HuH-7 (cell line): ENCODE measurements around the gene CATSPERD.
"Not testable (repeated sequence)": the region's sequence is repeated elsewhere in the genome, so short reads cannot be mapped to it uniquely, and the experiment has no call there.

Experiments used
- DNase-seq: peaks from one replicate; pipeline ENCODE4 v3.0.0; 2011; ENCODE audit warnings: low spot score

CATSPERD gene

DNA sequence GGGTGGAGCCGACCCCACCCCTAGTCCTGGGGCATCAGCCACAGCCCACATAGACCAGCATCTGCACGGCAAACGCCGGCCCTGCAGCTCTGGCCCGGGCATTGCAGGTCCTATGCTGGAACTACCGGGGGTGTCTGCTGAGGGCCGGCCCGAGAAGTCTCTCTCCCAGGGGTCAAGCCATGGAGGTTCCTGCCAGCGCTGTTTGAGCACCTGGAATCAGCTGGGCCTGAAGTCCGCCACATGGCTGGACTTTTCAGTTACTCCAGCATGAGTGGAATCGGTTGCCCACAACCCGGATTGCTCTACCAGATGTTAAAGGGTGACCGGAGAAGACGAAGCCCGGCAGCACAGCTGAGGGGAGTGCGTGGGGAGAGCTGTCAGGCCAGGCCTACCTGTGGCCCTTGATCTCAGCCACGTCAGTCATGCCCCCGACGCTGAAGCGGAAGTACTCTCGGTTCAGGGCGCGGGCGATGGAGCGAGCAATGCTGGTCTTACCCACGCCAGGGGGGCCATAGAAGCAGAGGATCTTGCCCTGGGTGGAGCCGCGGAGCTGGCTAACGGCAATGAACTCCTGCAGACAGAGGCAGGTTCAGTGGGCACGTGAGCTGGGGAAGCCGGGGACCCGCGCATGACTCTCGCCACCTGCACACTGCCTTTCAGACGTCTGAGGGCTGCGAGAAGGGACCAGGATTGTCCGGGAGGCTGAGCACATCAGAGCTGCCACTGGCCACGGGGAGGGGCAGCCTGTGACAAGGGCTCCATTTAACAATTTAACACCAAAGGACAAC is 21.6 kb upstream of the CATSPERD start:
- DNase-seq, result no peak

DNA sequence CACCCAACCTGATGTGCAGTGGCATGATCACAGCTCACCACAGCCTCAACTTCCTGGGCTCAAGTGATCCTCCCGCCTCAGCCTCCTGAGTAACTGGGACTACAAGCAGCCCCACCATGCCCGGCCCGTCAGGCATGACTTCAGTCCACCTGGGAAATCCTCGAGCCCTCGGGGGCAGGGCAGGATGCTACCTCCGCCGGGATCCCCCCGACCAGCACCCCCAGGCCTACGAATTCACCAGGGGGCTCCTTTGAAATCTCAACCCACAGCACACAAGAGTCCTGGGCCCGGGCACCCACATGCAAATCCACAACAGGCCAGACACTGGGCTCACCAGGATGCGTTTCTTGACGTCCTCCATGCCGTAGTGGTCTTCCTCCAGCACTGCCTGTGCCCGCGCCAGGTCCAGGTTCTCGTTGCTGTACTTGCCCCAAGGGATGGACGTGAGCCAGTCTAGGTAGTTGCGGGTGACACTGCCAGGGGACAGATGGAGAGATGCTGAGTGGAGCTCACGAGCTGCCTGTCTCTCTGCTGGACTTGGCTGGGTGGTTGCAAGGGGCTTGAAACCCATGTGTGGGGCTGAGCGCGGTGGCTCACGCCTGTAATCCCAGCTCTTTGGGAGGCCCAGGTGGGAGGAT is 19.9 kb upstream of the CATSPERD start:
- no peak for DNase-seq

DNA sequence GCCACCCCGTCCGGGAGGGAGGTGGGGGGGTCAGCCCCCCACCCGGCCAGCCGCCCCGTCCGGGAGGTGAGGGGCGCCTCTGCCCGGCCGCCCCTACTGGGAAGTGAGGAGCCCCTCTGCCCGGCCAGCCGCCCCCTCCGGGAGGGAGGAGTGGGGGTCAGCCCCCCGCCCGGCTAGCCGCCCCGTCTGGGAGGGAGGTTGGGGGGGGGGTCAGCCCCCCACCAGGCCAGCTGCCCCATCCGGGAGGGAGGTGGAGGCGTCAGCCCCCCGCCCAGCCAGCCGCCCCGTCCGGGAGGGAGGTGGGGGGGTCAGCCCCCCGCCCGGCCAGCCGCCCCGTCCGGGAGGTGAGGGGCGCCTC is 18.4 kb upstream of the CATSPERD start:
- not testable (repeated sequence) for DNase-seq

DNA sequence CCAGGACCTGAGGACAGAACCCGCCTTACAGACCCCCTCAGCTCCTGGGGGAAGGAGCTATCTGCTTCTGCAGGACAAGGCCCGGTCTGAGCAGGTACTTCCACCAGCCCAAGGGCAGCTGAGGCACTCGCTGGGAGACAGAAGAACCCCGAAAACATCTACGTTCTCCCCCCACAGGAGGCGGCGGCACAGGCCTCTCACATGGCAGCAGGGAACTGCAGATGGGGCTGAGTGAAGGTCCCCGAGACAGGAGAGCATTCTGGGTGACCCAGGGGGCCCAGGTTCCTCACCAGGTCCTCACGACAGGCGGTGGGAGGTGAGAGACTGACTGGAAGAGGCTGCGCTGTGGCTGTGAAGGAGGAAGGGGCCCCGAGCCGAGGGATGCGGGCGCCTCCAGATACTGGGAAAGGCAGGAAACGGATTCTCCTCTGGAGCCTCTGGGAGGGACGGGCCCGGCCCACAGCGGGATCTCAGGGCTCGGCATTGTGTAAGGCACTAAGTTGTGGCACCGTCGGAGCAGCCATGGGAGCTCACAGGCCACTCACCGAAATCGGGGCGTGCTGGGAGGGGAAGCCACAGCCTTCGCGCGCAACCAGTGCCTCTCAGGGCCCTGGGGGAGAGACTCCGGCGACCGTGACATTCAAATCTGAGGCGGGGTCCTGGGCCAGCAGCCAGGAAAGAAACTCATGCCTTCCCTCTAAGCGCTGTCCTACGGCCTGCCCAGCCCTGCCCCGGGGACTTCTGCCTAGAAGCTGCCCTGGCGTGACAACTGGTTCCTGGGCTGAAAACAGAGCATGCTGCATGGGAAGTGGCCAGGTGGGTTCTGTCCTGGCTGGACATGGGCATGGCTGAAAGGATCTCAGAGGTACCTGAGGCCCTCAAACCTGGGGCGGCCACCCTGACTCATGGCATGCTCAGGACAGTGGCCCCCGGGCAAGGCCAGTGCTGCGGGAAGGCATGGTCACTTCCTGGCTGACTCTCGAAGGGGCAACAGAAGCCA is 16.3 kb upstream of the CATSPERD start:
- DNase-seq, result no peak

DNA sequence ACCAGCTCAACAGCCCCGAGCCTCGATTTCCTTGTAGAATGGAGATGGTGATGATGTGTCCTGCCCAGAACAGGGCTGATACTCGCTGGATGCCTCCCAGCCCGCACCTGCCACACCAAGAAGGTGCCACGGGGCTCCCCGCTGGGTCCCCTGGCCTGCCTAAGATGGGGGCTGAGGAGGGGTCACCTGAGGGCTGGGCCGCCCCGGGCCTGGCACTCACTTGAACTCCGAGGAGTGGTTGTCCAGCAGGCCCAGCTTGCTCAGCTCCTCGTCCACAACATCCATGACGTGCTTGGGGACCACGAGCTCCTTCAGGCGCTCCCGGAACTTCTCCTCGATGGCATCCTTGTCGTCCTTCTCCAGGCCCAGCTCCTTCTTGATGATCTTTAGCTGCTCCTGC is 14.9 kb upstream of the CATSPERD start:
- no peak for DNase-seq

DNA sequence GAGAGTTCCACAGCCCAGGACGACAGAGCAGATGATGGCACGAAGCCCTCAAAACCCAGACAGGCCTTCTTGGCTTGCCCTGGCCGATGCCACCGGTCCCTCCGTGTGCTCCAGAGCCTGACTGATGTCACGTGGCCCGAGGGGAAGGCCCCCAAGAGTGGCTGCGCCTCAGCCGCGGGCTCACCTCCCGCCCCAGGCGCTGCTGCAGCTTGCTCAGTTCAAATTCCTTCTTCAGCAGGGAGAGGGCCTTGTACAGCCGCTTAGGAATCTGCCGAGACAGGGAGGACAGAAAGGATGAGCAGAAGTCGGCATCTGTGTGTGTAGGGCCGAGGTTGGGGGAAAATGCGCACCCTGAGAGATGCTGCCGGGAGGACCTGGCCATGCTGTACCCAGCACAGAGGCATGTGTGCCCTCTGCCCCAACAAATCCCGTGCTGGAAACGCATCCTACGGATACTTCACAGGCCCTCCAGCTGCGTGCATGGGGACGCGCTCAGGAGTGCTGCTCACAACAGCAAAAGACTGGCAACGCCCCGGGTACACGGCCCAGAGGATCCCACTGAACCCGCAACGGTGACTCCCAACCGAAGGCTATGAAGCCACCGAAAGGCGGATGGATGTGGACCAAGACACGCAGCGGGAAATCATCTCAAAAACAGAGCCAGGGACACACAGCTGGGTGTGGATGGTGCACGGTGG is 13.4 kb upstream of the CATSPERD start:
- DNase-seq, result no peak

DNA sequence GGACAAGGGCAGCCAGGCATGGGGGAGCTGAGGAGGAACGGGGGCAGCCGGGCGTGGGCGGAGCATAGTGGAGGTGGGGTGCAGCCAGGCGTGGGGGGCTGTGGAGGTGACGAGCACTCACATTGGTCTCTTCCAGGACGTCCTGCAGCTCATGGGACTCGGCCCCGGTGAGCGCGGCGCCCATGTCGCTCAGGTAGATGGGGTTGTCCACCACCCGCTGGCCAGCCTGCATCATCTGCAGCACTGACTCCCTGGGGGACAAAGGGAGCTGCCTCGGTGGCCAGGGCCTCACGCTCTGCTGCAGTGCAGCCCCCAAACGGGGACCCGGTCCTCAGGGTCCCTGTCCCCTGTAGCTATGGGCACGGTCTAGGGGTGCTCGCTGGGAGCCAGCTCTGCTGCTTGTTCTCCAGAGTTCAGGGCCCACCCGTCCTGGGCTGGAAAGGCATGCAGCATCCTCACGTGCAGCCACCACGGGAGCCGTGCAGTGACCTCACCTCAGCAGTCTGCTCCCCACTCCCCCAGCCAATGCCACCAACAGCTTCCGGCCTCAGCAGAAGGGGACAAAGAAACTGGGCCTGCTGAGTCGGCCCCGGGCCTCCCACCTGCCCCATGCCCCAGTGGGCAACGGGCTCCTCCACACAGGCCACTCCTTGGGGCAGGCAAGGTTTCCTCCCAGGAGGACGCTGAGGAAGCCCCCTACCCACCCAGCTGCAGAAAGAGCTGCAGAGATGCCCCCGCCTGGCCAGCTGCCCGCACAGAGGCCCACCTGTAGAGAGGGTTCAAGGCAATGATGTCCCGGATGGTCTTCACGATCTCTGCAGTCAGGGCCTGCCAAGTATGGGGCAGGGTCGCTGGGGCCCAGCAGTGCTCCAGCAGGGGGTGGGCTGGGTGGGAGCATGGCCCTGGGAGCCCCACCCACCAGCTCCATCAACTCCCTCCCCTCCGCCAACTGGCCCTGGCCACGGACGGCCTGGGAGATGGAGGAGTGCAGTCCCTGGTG is 12.6 kb upstream of the CATSPERD start:
- no peak for DNase-seq

DNA sequence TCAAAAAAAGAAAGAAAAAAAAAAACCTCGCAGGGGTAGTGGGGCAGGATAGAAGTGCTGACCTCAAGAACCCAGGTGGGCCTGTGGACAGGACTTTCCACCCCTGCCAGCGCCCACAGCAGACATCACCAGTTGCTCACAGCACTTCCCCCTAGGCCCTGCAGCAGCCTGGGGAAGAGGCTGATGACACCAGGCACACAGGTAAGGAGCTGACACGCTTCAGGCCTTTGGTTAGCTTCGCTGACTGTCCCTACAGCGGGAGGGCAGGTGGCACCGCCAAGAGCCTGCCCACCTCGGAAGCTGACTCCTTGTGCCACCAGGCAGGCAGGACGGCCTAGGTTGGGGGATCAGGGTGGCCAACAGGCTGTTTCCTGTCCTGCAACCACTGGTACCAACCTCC is 9.4 kb upstream of the CATSPERD start:
- no peak for DNase-seq

DNA sequence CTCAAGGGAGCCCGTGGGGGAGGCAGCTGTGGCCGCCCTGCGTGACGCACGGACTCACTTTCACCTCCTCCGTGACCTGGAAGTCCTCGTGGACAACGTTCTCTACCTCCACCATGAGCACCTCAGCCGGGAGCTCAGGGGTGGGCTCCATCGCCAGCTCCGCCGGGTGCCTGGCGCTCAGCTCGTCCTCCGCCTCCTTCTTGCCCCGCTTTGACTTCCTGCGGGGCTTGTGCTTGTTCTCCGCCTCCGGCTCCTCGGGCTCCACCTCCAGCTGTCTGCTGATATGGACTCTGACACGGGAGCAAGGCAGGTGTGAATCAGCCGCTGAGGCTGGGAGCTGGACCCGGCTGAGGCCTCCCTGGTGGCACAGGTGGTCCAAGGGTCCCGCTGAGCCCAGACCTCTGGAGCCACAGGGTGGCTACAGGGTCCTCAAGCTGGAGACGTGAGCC is 8.7 kb upstream of the CATSPERD start:
- DNase-seq, result no peak

DNA sequence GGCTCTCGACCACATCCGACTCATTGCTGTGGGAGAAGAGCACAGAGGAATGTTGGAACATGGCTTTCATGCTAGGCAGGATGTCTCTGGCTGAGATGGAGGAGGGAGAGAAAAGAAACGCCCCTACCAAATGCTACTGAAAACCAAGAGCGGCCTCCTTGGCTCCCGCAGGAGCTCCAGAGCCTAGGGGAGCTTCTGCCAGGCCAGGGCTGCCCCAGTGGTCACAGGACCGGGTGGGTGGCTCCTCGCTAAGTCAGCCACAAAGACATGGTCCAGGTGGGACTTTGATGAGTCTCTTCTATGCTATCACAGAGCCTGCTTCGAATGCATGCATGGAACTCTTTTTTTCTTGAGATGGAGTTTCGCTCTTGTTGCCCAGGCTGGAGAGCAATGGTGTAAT is 7.2 kb upstream of the CATSPERD start:
- DNase-seq, result no peak

DNA sequence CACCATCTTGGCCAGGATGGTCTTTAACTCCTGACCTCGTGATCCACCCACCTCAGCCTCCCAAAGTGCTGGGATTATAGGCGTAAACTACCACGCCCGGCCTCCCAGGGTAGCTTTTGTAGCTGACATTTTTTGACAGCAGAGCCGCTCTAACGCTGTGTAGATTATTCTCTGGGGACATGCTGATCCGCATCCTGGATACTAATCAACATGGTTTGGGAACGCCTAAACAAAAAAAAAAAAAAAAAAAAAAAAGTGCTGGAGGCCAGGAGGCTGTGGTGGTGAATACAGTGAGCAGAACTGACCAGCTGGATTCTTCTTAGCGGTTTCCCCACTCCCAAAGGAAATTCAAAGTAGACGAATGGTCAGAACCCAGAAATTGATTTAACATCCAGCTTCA is 5.6 kb upstream of the CATSPERD start:
- no peak for DNase-seq

DNA sequence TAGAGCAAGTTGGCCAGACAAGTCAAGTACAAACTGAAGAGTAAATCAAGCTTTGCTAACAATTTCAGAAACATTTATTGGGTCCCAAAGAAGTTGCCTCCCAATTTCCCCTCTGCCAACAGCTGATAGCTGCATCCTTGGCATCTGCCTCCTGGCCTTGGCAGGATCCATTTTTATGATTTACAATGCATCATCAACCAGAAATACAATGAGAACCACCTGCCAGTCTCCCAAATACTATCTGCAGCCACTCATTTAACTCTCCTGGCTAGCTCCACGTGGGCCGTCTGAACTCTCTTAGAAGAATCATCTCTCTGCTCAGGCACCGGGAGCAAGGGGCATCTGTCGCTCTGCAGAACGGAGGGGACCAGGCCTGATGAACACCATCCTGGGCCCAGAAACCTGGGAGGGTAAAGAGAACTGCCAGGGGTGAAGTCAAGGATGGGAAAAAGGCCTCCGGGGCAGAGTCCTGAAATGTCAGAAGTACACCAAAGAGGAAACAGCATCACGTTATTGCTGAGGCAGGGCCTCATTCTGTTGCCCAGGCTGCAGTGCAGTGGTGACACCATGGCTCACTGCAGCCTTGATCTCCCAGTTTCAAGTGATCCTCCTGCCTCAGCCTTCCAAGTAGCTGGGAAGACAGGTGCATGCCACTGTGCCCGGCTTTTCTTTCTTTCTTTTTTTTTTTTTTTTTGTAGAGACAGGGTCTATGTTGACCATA is 3.1 kb upstream of the CATSPERD start:
- DNase-seq, result no peak

DNA sequence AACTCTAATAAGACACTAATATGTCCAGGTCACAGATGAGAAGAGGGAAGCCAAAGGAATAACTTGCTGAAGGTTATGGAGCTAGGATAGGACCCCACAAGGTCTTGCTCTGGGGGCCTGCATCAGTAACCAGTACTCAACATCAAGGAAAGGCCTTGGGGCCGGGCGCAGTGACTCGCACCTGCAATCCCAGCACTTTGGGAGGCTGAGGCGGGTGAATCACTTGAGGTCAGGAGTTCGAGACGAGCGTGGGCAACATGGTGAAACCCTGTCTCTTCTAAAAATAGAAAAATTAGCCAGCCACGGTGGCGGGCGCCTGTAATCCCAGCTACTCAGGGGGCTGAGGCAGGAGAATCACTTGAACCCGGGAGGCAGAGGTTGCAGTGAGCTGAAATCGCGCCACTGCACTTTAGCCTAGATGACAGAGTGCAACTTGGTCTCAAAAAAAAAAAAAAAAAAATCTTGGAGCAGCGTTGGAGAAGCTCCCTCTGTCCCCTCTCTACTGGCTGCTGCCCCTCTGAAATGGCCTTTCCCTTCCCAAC is 2.3 kb upstream of the CATSPERD start:
- no peak for DNase-seq

DNA sequence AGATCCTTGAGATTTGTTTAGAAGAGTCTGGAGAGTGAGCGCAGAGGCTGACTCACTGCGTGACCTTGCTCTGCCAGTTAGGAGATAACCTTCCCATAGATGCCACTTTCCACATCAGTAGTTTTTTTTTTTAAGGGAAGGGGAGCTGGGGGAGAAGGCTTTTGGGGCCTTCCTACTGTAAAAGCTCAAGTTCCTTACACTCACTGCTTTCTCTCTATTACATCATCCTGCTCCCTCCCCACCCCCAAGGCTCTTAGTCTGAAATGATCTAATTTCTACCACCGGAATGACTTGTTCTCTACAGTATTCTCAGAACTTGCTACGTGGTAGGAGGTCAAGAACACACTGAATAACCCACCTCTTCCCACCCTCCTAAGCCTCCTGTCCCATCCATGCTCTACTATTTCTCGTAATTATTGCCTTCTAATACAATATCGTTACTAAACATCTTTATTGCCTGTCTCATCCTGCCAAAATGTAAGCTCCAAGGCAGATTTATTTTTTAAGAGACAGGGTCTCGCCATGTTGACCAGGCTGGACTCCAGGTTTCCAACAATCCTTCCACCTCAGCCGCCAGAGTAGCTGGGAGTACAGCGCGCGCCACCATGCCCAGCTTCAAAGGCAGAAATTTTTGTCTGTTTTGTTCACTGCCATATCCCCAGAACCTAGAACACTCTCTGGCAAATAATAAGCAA is 1.7 kb upstream of the CATSPERD start:
- DNase-seq, result no peak

DNA sequence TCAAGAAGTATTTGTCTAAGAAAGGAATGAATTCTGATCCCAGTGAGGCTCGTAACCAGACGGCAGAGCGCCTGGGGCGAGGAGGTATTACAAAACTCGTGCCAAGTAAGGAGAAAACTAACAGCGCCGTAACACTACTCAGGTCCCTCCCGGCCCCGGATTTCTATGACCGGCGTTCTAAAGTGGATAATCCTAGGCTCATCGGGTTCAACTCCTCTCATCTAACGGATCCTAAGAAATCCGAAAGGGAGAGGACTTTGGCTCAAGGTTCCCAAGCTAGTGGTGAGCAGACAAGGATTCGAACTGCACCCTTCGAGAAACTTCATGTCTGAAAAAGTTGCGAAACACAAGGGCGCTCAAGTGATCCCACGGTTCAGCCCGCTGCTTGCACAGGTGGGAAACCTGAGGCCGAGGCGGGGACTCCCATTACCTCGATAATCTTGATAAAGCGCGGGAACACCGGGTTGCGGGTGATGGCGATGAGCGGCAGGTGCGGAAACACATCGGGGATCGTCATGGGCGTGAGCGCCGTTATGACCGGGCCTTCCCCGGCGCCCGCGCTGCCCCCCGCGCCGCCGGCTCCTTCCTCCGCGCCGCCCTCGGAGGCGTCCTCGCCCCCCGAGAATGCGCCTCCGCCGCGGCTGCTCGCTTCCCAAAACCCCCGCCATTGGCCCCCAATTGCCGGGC is 1.0 kb upstream of the CATSPERD start:
- no peak for DNase-seq

DNA sequence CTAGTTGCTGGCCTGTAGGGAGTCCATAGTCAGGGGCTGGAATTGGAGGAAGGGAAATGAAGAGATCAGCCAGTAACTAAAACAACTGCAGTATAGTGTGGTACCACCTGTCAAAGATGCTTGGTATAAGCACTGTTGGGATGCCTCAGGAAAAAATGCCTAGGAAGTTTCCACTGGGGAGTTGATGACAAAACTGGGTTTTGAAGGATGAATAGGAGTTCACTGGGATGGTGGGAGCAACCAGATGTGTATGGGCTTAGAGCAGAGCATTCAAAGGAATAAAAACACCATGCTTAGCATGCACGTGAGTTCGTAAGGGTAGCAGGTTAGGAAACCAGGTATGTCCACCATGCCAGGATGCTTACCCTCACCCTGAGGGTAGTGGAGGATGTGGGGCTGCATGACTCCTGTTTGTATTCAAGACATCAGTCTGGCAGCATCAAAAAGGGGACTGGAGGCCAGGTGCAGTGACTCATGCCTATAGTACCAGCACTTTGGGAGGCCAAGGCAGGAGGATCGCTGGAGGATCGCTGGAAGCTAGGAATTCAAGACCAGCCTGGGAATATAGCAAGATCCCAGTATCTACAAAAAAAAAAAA is 7.1 kb downstream of the CATSPERD start:
- DNase-seq, result no peak

DNA sequence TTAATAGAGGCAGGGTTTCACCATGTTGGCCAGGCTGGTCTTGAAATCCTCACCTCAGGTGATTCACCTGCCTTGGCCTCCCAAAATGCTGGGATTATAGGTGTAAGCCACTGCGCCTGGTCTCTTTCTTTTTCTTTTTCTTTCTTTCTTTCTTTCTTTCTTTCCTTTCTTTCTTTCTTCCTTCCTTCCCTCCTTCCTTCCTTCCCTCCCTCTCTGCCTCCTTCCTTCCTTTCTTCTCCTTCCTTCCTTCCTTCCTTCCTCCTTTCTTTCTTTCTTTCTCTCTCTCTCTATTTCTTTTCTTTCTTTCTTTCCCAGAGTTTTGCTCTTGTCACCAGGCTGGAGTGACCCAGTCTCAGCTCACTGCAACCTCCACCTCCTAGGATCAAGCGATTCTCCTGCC is 12.7 kb downstream of the CATSPERD start:
- DNase-seq, result not testable (repeated sequence)

DNA sequence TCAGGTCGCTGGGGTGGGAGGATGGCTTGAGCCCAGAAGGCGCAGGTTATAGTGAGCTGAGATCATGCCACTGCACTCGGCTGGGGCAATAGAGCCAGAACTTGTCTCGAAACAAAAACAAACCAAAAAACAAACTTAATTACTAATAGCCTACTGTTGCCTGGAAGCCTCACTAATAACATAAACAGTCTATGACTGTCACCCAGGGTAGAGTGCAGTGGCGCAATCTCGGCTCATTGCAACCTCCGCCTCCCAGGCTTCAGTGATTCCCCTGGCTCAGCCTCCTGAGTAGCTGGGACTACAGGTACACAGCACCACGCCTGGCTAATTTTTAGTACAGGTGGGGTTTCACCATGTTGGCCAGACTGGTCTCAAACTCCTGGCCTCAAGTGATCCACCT is 18.0 kb downstream of the CATSPERD start:
- no peak for DNase-seq
